ENCODE data around the gene PXMP4. TPM values are rescaled to one million over a fixed set of nuclear protein-coding genes. Genes with fewer than 3 reads are reported as not detected.
A peak's percentile ranks its signal among the peaks of the same experiment; 100 is the strongest.

Gene PXMP4
- total and polyA plus RNA-seq, 9 of the 15 experiments (the other 6 are each of a cell fraction or from before 2014, with no cell fraction given), result 4.8 to 29.1 (median 6.8) TPM

DNA sequence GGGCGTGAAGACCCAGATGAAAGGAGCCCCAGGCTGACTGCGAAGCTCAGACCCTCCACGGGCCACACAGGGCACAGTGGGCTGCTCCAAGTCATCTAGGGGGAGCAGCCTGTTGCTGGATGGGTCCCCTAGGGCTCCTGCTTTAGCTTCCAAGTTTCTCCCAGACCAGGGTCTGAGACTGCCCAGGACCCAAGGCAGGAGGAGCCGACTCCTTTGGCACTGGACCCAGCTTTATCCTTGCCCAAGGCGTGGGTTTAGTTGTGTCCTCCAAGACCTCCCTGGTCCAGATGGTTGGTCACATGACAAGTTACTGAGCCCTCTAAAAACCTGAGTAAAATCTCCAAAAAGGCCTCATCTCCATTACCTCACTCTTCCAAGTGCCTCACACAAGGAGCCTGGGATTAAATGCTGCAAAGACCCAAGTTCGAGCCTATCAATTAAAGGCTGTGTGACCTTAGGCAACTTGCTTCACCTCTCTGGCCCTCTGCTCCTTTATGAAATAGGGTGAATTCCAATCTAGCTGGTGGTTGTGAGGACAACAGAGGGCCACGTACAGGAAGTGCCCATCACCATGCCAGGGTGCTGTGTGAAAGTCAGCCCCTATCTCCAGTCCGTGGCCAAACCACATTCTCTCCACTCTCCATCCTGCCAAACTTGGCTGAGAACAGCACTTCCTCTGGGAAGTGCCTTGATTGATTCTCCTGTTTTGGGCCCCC, 48.4 kb downstream of the PXMP4 start:
- no peak overlapping the region for H3K27ac ChIP-seq (ENCODE audit: extremely low read depth, low read depth, low read length)
- POLR2A ChIA-PET, result interaction anchor here (0.6 to 1.9 kb wide), 5 partner anchors 8 to 219 kb away, joined by 3 to 25 read pairs (median 3); no protein-coding TSS in a partner anchor
- H3K9ac ChIP-seq (ENCODE audit: insufficient read depth in 1 of 2, low read depth in 2 of 2, low read length in 2 of 2), result peak overlapping the region in 1 of 2 experiments; percentile 99; a peak in 1 of 4 replicates
- 86% methylated on average over 8 of the region's 8 CpGs for WGBS (ENCODE audit: insufficient coverage, low coverage, missing lambda C conversion rate)
- ATAC-seq (no peak), DNase-seq (ENCODE audit: extremely low read depth in 1 of 4, low spot score in 3 of 4) (no peak), FAIRE-seq (peak; percentile 11)
- no peak overlapping the region for H3K4me2 ChIP-seq (ENCODE audit: insufficient read depth, low read length)
- no peaks in the 10 kb centered on the region for H3K27me3 ChIP-seq (ENCODE audit: control insufficient read depth in 2 of 2, insufficient read depth in 2 of 2, low read length in 2 of 2)
- peaks cover 5% of the 10 kb centered on the region for H3K9me1 ChIP-seq (ENCODE audit: control insufficient read depth, insufficient read depth, low read length)
- CTCF ChIA-PET (ENCODE audit: low intra/inter-chr PET ratio), result no interaction called here
- BruUV-seq (replicated peaks), result TSS peak; percentile 48
- peaks cover 17 to 61% of the 10 kb centered on the region in 2 experiments for H3K4me1 ChIP-seq (replicated peaks in 1 of 2; ENCODE audit: control insufficient read depth in 2 of 2, insufficient read depth in 2 of 2, low read length in 2 of 2)
- peaks cover 7% of the 10 kb centered on the region; the same call in 1 of the 2 replicates for H4K20me1 ChIP-seq (replicated peaks; ENCODE audit: control insufficient read depth, insufficient read depth, low read length)
- intact Hi-C loops (cut with micrococcal nuclease) (no loop called here), in situ Hi-C loops (cut with MboI) (no loop called here)
- H2AFZ ChIP-seq (ENCODE audit: low read depth, low read length), result no peak overlapping the region
- peaks cover 63% of the 10 kb centered on the region for H3K36me3 ChIP-seq (ENCODE audit: control insufficient read depth, insufficient read depth, low read length)
- H3K4me3 ChIP-seq, result peak overlapping the region; percentile 86; the same call in 1 of the 2 replicates
- H3K79me2 ChIP-seq (ENCODE audit: control insufficient read depth, insufficient read depth, low read length), result peaks cover 34% of the 10 kb centered on the region
- H3K9me3 ChIP-seq (replicated peaks; ENCODE audit: control insufficient read depth, insufficient read depth, low read depth, low read length), result no peaks in the 10 kb centered on the region
- TF ChIP-seq KDM1A (IDR thresholded peaks at IDR 0.05) (peak; percentile 53 to 72; a peak in 3 of 4 replicates), RBM25 (IDR thresholded peaks at IDR 0.05; ENCODE audit: low read depth, low read length, severe bottlenecking) (peak; percentile 89), BCOR (IDR thresholded peaks at IDR 0.05) (peak; percentile 89), SIRT6 (IDR thresholded peaks at IDR 0.05; ENCODE audit: low read depth, low read length) (no peak), PTBP1 (IDR thresholded peaks at IDR 0.05; ENCODE audit: low read depth, low read length) (peak; percentile 88), BHLHE40 (IDR thresholded peaks at IDR 0.05; ENCODE audit: low read length) (no peak), SMARCA5 (IDR thresholded peaks at IDR 0.05) (0 out of 2 replicates have a peak, but pooled peaks have one; percentile 23), ZNF764 (CRISPR knock-in tag; IDR thresholded peaks at IDR 0.05; ENCODE audit: low read depth) (no peak), USF2 (CRISPR knock-in tag; IDR thresholded peaks at IDR 0.05) (peak; percentile 13; the same call in 1 of the 2 replicates), TFE3 (CRISPR knock-in tag; IDR thresholded peaks at IDR 0.05) (peak; percentile 76), RCOR1 (IDR thresholded peaks at IDR 0.05; ENCODE audit: borderline replicate concordance in 1 of 2, low read depth in 2 of 2, low read length in 2 of 2) (peak in 1 of 2 experiments; percentile 52; a peak in 1 of 4 replicates)
- TF ChIP-seq, protein P1, sequence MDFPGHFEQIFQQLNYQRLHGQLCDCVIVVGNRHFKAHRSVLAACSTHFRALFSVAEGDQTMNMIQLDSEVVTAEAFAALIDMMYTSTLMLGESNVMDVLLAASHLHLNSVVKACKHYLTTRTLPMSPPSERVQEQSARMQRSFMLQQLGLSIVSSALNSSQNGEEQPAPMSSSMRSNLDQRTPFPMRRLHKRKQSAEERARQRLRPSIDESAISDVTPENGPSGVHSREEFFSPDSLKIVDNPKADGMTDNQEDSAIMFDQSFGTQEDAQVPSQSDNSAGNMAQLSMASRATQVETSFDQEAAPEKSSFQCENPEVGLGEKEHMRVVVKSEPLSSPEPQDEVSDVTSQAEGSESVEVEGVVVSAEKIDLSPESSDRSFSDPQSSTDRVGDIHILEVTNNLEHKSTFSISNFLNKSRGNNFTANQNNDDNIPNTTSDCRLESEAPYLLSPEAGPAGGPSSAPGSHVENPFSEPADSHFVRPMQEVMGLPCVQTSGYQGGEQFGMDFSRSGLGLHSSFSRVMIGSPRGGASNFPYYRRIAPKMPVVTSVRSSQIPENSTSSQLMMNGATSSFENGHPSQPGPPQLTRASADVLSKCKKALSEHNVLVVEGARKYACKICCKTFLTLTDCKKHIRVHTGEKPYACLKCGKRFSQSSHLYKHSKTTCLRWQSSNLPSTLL (IDR thresholded peaks at IDR 0.05), result no peak
- TF ChIP-seq, protein P2, sequence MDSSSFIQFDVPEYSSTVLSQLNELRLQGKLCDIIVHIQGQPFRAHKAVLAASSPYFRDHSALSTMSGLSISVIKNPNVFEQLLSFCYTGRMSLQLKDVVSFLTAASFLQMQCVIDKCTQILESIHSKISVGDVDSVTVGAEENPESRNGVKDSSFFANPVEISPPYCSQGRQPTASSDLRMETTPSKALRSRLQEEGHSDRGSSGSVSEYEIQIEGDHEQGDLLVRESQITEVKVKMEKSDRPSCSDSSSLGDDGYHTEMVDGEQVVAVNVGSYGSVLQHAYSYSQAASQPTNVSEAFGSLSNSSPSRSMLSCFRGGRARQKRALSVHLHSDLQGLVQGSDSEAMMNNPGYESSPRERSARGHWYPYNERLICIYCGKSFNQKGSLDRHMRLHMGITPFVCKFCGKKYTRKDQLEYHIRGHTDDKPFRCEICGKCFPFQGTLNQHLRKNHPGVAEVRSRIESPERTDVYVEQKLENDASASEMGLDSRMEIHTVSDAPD (CRISPR knock-in tag; IDR thresholded peaks at IDR 0.05), result no peak
